ENCODE results near the gene MADCAM1.

The MADCAM1 gene

DNA sequence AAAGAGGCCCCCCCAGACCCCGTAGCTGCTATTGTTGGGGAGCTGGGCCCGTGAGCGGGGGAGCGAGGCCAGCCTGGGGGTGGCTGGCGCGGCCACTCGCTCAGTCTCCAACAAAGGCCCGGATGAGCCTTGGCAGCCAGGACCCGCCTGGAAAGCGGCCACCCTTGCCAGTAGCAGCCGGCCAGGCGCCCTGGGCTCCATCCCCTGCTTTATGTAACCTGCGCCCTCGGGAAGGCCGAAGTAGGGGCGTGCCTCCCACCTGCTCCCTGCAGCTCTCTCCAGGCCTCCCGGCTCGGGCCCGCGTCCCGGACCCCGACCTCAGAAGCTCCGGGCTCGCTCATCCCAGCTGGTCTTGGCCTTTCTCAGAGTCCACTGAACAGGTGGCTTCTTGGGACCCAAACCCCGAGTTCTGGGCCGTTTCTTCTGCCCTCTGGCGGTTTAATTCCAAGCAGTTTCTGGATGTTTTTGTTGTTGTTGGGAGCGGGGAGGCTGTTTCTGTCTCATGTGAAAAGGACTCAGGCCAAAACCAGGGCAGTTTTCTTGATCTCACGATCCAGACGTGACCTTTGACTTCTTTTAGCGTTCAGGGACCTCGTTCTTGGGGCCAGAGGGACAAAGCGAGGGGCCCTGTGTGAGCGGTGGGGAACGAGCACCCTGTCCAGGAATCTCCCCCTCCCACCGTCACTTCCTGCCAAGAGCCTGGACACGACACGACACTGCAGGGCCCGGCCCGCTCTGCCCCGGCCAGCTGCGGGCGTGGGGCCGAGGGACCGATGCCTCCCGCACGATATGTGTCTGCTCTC, 36.5 kb downstream of the MADCAM1 start:
- peak; percentile 78 for DNase-seq (ENCODE audit: low spot score)

DNA sequence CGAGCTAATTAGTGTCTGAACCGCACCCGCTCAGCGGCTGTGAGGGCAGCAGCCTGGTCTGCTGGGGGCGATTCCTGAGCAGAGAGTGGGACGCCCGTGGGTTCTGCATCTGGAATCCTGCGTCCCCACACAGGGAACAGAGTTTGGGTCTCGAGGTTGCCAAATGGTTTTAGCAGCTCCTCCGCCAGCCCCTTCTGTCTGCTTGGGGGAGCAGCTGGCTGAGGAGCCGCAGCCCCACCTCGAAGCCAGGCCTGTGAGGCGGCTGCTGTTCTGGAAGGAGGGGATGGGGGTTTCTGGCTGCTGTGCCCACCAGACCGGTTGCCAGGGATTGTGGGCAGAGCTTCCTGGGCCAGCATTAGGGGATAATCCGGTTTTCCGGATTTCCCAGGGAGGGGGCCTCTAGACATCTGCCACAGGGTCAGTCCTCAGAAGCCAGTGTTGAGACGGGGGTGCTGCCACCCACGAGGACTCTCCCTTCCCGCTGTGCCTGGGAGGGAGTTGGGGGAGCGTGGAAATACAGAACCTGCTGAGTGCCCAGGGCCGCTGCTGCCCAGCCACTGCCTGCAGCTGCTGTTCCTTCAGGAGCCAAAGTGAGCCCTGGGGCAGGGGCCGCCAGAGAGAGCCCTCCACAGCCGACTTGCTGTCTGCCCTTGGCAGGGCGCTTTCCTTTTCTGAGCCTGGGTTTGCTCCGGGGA, 37.2 kb downstream of the MADCAM1 start:
- no peak for DNase-seq (ENCODE audit: low spot score)

DNA sequence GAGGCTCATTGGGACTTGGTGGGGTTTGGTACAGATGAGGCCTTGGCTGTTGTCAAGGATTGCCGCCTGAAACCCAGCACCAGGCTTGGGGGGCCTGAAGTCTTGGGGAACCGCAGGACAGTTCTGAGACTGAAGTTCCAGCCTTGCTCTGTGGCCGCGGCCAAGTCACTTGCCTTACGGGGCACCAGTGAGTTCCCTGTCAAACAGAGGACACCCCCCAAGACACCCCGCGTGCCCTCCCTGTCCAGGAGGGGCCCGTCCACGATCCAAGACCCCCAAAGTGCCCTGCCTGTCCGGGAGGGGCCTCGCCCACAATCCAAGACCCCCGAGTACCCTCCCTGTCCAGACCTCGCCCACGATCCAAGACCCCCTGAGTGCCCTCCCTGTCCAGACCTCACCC, 37.8 kb downstream of the MADCAM1 start:
- DNase-seq (ENCODE audit: low spot score): no peak

DNA sequence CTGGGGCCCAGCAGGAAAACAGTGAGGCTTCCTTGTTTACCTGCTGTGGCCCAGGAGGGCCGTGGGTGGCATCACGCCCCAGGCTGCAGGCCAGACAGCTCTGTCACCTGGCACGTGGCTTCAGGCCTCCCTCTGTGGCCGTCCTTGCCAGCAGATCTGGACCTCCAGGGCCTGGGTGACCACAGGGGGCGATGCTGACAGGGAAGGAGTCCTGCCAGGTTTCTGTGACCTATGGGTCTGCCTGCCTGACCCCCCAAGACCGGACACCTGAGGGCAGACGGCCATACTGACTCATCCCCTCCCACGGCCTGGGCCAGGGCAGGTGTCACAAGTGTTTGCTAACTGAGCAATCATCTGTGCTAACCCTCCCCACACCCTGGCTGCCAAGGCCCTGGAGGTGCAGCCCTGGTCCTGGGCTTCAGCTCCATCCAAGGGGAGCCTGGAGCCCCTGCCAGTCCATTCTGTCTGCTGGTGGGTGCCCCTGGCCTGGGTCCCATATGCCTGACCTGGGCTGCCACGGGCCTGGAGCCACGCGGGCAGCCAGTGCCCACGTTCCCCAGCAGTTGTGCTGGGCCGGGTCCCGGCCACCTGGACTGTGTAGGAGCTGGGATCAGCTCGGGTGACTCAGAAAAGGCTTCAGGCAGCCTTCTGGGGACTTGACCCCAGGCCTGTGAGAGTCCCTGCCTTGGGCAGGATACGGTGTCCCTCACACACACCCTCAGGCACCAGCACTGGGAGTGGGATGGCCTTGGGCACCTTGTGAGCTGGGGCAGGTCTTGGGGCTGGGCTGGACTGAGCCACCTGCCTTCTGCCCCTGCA, 38.9 kb downstream of the MADCAM1 start:
- DNase-seq (ENCODE audit: low spot score): peak; percentile 62

- no peak for DNase-seq (ENCODE audit: low spot score)
Measured at GRCh38 chr19:536031-536880, 40.0 kb downstream of the MADCAM1 start.

DNA sequence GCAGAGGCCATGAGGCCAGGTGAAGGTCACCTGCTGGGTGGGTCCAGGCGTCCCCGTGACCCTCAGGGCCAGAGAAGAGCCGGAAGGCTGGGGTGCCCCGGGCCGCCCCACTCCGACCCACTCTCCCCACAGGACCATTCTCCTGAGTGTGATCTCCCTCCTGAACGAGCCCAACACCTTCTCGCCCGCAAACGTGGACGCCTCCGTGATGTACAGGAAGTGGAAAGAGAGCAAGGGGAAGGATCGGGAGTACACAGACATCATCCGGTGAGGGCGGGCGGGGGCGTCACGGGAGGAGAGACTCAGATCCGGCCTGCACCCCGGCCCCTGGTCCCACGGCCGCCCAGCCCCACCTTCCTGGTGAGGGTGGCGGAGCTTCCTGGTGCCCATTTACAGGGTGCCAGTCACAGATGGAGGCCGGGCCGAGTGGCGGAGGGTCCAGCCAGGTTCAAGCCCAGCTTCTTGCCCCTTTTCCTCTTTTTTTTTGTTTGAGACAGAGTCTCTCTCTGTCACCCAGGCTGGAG, 40.7 kb downstream of the MADCAM1 start:
- no peak for DNase-seq (ENCODE audit: low spot score)

DNA sequence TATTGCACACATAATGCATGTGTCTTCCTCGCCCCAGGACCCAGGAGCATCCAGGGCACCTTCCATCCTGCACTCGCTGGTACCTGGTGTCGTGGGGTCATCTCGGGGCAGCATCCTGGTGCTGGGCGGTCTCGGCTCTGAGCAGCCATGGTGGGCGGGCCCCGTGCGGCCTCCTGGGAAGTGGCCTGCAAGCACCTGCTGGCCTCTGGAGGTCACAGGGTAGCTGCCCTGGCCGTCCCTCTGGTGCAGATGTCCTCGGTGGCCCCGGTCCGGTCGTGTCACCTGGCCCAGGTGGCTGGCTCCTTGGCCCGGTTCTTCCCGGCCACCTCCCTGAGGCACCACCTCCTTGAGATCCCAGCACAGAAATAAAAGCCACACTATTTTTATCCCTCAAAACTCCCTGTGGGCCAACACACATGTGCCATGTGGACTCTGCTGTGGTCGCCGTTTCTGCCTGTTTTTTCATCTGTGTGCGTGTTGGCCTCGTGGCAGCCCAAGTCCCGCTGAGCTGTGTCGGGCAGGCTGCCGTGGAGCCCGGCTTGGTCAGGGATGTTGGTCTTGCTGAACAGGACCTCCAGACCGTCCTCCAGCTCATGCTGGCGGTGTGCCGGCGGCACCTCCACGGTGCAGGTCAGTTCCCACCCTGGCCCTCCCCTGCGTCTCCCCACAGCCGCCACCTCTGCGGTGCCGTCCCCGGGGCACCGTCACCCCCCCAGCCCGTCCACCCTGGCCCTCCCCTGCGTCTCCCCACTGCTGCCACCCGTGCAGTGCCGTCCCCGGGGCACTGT, 42.5 kb downstream of the MADCAM1 start:
- DNase-seq (ENCODE audit: low spot score): no peak

GRCh38 chr19:539429-540030, 43.2 kb downstream of the MADCAM1 start:
- no peak for DNase-seq (ENCODE audit: low spot score)

- DNase-seq (ENCODE audit: low spot score): no peak
Measured at GRCh38 chr19:540867-541637, 44.8 kb downstream of the MADCAM1 start.

DNA sequence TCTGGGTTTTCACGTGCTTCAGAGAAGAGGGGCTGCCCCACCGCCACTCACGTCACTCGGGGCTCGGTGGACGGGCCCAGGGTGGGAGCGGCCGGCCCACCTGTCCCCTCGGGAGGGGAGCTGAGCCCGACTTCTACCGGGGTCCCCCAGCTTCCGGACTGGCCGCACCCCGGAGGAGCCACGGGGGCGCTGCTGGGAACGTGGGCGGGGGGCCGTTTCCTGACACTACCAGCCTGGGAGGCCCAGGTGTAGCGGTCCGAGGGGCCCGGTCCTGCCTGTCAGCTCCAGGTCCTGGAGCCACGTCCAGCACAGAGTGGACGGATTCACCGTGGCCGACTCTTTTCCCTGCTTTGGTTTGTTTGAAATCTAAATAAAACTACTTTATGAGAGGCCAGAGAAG, 45.4 kb downstream of the MADCAM1 start:
- no peak for DNase-seq (ENCODE audit: low spot score)

DNA sequence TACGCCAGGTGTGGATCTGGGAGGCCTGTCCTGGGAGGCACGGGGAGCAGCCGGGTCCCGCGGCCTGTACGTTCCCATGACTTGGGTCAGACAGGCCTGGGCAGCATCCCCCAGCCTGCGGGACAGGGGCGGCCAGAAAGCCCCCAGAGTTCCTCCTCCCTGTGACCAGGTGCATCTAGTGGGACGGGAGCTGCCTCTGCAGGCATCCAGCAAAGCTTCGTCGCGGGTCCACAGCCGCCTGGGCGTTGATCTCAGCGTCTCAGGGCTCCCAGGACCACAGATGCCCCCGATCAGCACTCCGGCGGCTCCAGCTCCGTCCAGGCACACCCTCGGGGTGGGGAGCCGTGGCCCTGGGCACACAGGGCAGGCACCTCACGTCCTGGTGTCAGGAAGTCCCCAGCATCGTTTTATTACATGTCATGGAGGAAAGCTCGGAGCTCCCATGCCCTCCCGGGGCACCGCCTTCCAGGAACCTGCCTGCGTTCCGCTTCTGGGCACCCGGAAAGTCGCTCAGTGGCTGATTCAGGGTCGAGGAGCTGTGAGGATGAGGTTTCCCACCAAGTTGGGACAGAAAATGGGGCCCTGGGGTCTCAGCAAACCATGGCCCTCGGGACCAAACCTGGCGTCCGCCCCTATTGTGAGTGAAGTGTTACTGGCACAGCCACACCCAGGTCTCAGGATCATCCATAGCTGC, 46.0 kb downstream of the MADCAM1 start:
- DNase-seq (ENCODE audit: low spot score): no peak

DNA sequence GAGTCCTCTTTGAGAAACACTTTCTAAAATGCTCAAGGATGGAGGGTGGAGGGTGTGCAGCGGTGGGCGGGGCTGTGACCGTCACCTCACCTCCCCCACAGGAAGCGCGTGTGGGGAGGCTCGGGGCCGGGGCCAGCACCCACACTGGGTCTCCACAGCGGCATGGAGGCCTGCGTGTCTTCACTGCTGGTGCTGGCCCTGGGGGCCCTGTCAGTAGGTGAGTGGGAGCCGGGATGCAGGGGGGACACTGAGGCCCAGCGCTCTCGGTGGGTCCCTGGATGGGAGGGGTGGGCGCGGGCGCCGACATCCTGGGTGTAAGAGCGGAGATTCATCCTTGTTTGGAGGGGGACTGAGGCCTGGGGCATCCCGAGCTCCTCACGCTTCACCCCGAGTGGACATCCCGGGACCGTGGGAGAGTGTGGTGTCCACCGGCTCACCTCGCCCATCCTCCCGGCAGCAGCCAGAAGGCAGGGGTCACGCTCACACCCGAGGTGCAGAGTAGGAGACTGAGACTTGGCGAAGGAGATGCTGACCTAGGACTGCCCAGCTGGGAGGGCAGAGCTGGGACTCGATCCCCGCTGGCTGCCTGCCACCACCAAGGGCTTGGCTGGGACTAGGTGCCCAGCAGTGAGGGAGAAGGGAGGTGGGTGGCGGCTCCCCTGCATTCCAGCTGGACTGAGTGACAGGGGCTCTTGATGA, 47.8 kb downstream of the MADCAM1 start, which contains the start of gene GZMM:
Gene GZMM (plus strand): TSS at position 144 of the 699 bp plus-strand sequence. CDS start 19 bp downstream, at position 163.
- no peak for DNase-seq (ENCODE audit: low spot score)

DNA sequence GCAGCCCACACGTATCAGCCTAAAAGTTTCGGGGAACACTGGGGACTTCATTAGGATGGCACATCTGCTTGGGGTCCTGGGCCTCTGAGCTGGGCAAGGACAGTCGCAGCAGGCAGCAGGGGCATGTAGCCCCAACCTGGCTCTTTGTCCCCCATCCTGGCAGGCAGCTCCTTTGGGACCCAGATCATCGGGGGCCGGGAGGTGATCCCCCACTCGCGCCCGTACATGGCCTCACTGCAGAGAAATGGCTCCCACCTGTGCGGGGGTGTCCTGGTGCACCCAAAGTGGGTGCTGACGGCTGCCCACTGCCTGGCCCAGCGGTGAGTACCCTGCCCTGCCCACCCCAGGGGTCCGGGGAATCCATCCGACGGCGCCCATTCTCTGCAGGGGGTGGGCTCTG, 50.8 kb downstream of the MADCAM1 start:
- no peak for DNase-seq (ENCODE audit: low spot score)

GRCh38 chr19:547836-548720, 51.8 kb downstream of the MADCAM1 start:
- DNase-seq (ENCODE audit: low spot score): no peak

DNA sequence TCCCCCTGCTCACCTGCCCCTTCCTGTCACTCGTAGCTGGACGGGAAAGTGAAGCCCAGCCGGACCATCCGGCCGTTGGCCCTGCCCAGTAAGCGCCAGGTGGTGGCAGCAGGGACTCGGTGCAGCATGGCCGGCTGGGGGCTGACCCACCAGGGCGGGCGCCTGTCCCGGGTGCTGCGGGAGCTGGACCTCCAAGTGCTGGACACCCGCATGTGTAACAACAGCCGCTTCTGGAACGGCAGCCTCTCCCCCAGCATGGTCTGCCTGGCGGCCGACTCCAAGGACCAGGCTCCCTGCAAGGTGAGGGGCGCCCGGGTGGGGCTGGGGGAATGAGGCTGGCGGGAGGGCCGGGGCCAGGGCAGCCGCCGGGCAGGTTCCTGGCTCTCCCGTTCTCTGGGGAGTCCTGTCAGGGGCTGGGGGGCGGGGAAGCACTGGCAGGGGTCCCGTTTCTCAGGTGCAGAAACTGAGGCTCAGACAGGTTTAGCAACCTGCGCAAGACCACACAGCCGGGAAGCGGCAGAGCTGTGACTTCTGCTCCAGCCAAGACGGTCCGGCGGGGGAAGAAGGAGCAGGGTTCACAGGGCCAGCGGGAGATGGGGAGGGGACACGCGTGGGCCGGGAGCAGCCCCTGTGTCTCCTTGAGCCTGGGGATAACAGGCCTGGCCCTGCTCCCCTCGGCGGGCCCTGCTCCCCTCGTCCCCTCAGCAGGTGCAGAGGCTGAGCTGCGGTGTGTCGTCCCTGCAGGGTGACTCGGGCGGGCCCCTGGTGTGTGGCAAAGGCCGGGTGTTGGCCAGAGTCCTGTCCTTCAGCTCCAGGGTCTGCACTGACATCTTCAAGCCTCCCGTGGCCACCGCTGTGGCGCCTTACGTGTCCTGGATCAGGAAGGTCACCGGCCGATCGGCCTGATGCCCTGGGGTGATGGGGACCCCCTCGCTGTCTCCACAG, 52.9 kb downstream of the MADCAM1 start:
- DNase-seq (ENCODE audit: low spot score): no peak

DNA sequence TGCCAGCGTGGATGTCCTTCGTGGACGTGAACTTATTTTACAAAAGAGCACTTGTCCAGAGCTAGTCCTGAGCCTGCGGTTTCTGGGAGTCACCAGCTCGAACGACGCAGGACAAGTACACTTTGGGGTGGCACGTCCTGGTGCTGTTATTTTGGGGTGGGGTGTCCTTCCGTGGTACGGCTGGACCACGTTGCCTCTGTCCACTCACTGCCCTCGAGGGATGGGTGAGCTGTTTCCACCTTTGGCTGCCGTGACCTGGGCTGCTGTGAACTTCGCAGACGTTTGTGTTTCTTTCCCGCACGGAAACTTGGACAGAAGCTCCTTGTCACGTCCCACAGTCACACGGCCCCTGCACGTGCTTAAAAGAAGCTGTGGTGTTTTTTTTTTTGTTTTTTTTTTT, 58.5 kb downstream of the MADCAM1 start:
- no peak for DNase-seq (ENCODE audit: low spot score)
